GM12878 (cell line): ENCODE measurements around the gene ZNF469.

Experiments used
- HDGF ChIP-seq: fragments of 450-650 bp; IDR thresholded peaks from 2 replicates; pipeline ENCODE4 v1.6.1; 2016; ENCODE audit warnings: antibody characterized with exemption
- ZBTB40 ChIP-seq: fragments of 450-650 bp; IDR thresholded peaks from 2 replicates; pipeline ENCODE4 v1.6.1; 2016; ENCODE audit warnings: mild to moderate bottlenecking, moderate library complexity, borderline replicate concordance

GRCh38 chr16:88411951-88412576 lies 29.3 kb downstream of the ZNF469 start:
- TF ChIP-seq HDGF = no peak
- TF ChIP-seq ZBTB40 = no peak
